ENCODE measurements around the gene MTCL1. TPM values are rescaled to one million over a fixed set of nuclear protein-coding genes. Genes with fewer than 3 reads are reported as not detected.

MTCL1 gene
- total and polyA plus RNA-seq, 2 of the 8 experiments (the other 6 are each of a cell fraction or from before 2014, with no cell fraction given) = 16.6 to 60.8 TPM

DNA sequence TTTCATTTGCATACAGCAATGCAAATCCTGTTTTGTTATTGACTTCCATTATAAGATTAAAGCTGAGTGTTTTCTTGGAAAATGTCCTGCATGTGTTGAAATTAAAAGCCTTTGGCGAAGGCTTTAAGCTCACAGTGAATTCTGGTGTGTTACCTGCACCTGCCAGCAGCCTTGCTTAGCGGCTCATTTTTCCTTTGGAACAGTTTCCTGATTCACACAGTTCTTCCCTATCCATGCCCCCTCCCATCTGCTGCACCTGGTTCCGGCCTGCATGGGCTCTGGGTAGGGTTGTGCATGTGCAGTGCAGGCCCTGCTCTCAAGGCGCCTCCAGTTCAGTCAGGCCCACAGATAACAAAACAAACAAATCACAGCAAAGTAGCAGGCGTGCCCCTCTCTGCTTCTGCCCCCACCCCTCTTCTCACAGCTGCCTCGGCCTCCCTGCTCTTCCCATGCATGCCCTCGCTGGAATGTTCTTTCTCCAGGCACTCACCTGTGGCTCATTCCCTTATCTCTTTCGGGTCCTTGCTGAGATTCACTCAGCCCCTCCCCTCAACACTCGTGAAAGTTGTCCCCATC is 15.8 kb downstream of the MTCL1 start:
- H2BK12ac ChIP-seq (ENCODE audit: low read depth, low read length) = peak overlapping the region; percentile 62
- peaks cover 0 to 29% of the 10 kb centered on the region in 2 experiments; a peak in 2 of 4 replicates for H3K79me2 ChIP-seq (ENCODE audit: control insufficient read depth in 1 of 2, insufficient read depth in 2 of 2, low read length in 2 of 2)
- H2AFZ ChIP-seq (ENCODE audit: low read length) = no peak overlapping the region
- no peak overlapping the region for H3K27ac ChIP-seq (ENCODE audit: low read depth, low read length)
- DNase-seq (ENCODE audit: low read depth in 1 of 2, low spot score in 2 of 2) (no peak), FAIRE-seq (no peak)
- H3K23me2 ChIP-seq (ENCODE audit: low read depth, low read length) = no peaks in the 10 kb centered on the region
- no peak overlapping the region for H2BK120ac ChIP-seq (replicated peaks; ENCODE audit: low read depth, low read length)
- peaks cover 13 to 33% (median 24%) of the 10 kb centered on the region in 4 experiments for H3K4me1 ChIP-seq (replicated peaks in 1 of 4; ENCODE audit: control insufficient read depth in 3 of 4, insufficient read depth in 4 of 4, low read length in 3 of 4)
- no peak overlapping the region for H3K14ac ChIP-seq (ENCODE audit: insufficient read length)
- H3K79me1 ChIP-seq (ENCODE audit: low read depth, low read length) = no peaks in the 10 kb centered on the region; the same call in 1 of the 2 replicates
- H3K4me2 ChIP-seq (ENCODE audit: insufficient read depth in 1 of 2, low read depth in 2 of 2, low read length in 2 of 2) = no peak overlapping the region
- peak overlapping the region; percentile 55; the same call in 1 of the 2 replicates for H2BK5ac ChIP-seq (ENCODE audit: low read depth, low read length)
- POLR2A ChIA-PET (ENCODE audit: partially characterized antibody) = interaction anchor here (1.0 to 3.3 kb wide), 2 partner anchors 13 to 219 kb away, joined by 3 to 12 read pairs; no protein-coding TSS in a partner anchor
- no peak overlapping the region for H3K4ac ChIP-seq (replicated peaks; ENCODE audit: insufficient read length, low read depth, low read length)
- CTCF ChIA-PET (ENCODE audit: partially characterized antibody) = interaction anchor here (0.7 to 2.1 kb wide), 6 partner anchors 9 to 24 kb away, joined by 3 to 13 read pairs (median 4); no protein-coding TSS in a partner anchor
- peaks cover 0 to 1% of the 10 kb centered on the region in 2 experiments for H4K20me1 ChIP-seq (replicated peaks in 1 of 2; ENCODE audit: control insufficient read depth in 1 of 2, insufficient read depth in 2 of 2, low read length in 2 of 2)
- no peak overlapping the region for H3K18ac ChIP-seq (ENCODE audit: extremely low read depth, low read length)
- WGBS, 2 experiments (ENCODE audit: extremely low coverage in 1 of 2, insufficient coverage in 1 of 2, insufficient read length in 1 of 2, insufficient replicate concordance in 2 of 2, low coverage in 1 of 2, low lambda C conversion rate in 2 of 2, missing lambda C conversion rate in 1 of 2) = 87% methylated on average over 9 of the region's 9 CpGs; no CpG with 5 or more reads in 1 of the 2 experiments
- TF ChIP-seq, protein P1, sequence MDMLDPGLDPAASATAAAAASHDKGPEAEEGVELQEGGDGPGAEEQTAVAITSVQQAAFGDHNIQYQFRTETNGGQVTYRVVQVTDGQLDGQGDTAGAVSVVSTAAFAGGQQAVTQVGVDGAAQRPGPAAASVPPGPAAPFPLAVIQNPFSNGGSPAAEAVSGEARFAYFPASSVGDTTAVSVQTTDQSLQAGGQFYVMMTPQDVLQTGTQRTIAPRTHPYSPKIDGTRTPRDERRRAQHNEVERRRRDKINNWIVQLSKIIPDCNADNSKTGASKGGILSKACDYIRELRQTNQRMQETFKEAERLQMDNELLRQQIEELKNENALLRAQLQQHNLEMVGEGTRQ (IDR thresholded peaks at IDR 0.05; ENCODE audit: low read length) = no peak
- TF ChIP-seq EGR1 (IDR thresholded peaks at IDR 0.05; ENCODE audit: borderline replicate concordance, low read depth, low read length) = no peak
- 0 out of 2 replicates have a peak, but pooled peaks have one; percentile 6 for TF ChIP-seq TEAD4 (IDR thresholded peaks at IDR 0.05; ENCODE audit: low read depth, low read length)
- peaks cover 3 to 31% (median 5%) of the 10 kb centered on the region in 4 experiments; a peak in 4 of 8 replicates for H3K36me3 ChIP-seq (ENCODE audit: control insufficient read depth in 2 of 4, insufficient read depth in 4 of 4, low read length in 3 of 4)
- no peak overlapping the region for H3K23ac ChIP-seq (ENCODE audit: insufficient read length)
- no peak overlapping the region for H3K4me3 ChIP-seq (ENCODE audit: extremely low read depth in 1 of 4, insufficient read depth in 2 of 4, low read depth in 3 of 4, low read length in 4 of 4)
- H4K5ac ChIP-seq (ENCODE audit: insufficient read length, low read depth, low read length) = no peak overlapping the region
- H2BK20ac ChIP-seq (ENCODE audit: low read length) = peak overlapping the region; percentile 77; the same call in 1 of the 2 replicates
- no peak overlapping the region for H4K8ac ChIP-seq (ENCODE audit: extremely low read depth, insufficient read depth, low read length)
- peak overlapping the region; percentile 11 for H4K91ac ChIP-seq (replicated peaks; ENCODE audit: insufficient read length, low read length)
- H2AK5ac ChIP-seq (ENCODE audit: low read depth, low read length) = no peak overlapping the region
- H3K27me3 ChIP-seq (replicated peaks in 1 of 4; ENCODE audit: control insufficient read depth in 3 of 4, extremely low read depth in 1 of 4, insufficient read depth in 3 of 4, low read length in 3 of 4) = no peaks in the 10 kb centered on the region
- no peak overlapping the region for H3K56ac ChIP-seq (replicated peaks; ENCODE audit: insufficient read length, low read depth, low read length)
- H3K9ac ChIP-seq (replicated peaks in 1 of 4; ENCODE audit: extremely low read depth in 1 of 4, low read depth in 3 of 4, low read length in 3 of 4) = no peak overlapping the region
- H2BK15ac ChIP-seq (ENCODE audit: low read length) = no peak overlapping the region
- no peaks in the 10 kb centered on the region for H3K9me3 ChIP-seq (ENCODE audit: insufficient read depth in 2 of 2, low read depth in 1 of 2, low read length in 1 of 2)
